Measurements from ENCODE around the gene BBS12.

GRCh38 chr4:122766353-122766705 lies 33.8 kb downstream of the BBS12 start:
- TF ChIP-seq POLR2A (IDR thresholded peaks at IDR 0.05; ENCODE audit: low read depth, low read length) (no peak), POLR2AphosphoS5 (IDR thresholded peaks at IDR 0.05; ENCODE audit: low read depth, low read length) (no peak), TAF1 (IDR thresholded peaks at IDR 0.05; ENCODE audit: low read depth, low read length) (no peak)

Measured in GM12891 (cell line).